HG03457 (cell line): ENCODE data around the gene GJC2.
"Not testable (repeated sequence)": the region's sequence is repeated elsewhere in the genome, so short reads cannot be mapped to it uniquely, and the experiment has no call there.

Experiments used
- ATAC-seq: cut with Tn5 transposase; IDR thresholded peaks from one replicate; pipeline ENCODE4 v1.9.1; 2021; ENCODE audit warnings: moderate number of reproducible peaks; ENCODE audit not compliant: unreplicated experiment

GJC2 gene

GRCh38 chr1:228149406-228150119 is at the start of gene GJC2:
TSS of gene GJC2 (plus strand) at chr1:228149930. CDS start at chr1:228157759, 7,829 bp downstream.
- no peak for ATAC-seq

- ATAC-seq = no peak
These were observed 48.7 kb upstream of the GJC2 start for GRCh38 chr1:228100822-228101613.

GRCh38 chr1:228101614-228101993 is 48.1 kb upstream of the GJC2 start:
- ATAC-seq = no peak

DNA sequence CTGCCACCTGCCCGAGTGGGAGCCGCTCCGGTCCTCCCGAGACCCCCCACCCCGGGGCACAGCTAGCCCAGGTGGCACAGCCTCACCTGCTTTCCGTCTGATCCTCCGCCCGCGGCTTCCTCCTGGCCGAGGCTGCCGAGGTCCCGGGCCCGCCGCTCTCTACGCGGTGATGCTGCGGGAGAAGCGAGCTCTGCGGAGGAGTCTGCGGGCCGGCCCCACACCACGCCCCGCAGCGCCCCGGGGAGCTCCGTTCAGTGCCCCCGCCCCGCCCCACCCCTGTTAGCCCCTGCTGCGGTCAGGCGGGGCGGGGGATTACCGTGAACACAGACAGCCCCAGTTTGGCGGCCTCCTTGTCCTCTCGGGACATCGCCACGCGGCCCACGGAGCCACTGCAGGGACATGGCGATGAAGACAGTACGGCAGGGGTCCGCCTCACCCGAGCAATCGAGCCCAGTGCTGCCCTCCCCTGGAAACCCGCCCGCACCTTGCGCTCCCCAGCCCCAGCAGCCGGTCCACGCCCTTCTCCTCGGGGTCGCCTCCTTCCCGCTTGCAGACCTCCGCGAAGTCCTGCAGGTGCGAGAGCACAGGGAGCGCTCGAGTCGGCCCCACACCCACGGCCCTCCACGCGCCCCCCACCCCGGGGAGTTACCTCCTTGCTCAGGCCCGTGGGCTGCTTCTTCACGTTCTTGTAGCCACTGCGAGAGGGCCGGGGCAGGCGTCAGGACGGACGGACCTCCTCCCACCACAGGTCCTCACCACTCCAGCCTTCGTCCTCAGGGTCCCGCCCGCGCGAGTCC is 47.5 kb upstream of the GJC2 start:
- no peak for ATAC-seq

DNA sequence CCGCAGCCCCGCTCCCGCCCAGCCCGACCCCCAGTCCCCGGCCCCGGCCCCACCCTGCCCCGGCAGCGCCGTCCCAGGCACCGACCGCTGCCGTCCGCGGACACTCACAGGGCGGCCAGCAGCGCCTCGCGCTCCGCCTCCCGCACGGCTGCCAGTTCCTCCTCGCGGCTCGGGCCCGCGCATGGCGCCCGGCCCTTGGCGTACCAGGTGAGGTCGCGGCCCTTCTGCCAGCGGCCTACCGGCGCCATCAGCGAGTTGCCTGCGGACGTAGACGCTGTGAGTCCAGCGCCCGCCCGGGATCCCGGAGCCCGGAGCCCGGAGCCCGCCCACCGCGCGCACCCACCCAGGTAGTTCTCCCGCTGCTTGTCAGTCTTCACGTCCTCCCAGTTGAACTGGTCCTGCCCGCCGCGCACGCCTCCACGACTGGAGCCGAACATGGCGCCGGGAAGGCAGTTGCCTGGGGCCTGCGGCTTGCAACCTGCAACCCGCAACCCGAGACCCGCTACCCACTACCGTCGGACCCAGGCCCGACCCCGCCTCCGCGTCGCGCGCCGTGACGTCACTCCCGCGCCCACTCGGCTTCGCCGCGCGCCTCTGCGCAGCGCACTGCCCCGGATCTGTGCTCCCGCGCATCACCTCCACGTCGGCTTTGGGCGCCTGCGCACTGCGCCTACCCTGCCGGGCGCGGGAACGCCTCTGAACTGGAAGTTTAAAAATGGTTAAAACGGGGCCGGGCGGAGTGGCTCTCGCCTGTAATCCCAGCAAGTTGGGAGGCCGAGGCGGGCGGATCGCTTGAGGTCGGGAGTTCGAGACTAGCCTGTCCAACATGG is 46.7 kb upstream of the GJC2 start, which contains the start of gene C1orf35:
Gene C1orf35 (minus strand): TSS at position 535 of the 830 bp plus-strand sequence. CDS start 98 bp downstream, at position 437.
- peak; percentile 54 for ATAC-seq

DNA sequence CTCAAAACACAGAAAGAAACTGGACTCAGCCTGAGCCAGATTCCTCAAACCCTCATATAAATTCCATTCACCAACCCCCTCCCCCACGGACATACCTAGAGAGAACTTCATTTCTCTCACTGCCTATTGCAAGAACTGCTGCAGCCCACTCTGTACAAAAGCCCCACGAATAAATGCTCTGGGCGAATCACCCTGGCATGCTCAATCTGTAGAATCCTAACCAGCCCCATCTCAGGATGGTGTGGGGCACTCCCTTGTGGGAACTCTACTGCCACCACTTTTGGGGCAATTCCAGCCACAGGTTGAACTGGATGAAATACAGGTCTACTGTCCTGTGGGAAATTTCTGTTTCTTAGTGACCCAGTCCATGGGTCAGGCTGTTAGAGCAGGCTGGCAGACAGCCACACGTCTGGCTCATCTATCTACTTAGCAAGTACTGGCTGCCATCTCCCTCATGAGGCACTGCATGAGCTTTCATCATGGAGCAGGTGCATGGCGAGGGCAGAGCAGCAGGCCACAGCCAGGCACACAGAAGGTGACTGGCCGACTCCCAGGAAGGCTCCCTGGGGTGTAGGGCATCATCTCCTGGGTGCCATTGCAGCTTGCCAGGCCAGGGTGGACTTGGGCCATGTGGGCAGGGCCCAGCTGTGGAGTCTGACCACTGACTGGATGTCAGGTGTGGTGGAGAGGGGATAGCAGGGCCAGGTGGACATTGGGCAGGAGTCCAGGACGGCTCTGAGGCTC is 45.0 kb upstream of the GJC2 start:
- ATAC-seq = no peak

GRCh38 chr1:228105270-228105995 is 44.3 kb upstream of the GJC2 start:
- ATAC-seq = no peak

GRCh38 chr1:228105996-228106799 is 43.5 kb upstream of the GJC2 start:
- no peak for ATAC-seq

GRCh38 chr1:228106800-228107054 is 43.0 kb upstream of the GJC2 start:
- ATAC-seq = no peak

DNA sequence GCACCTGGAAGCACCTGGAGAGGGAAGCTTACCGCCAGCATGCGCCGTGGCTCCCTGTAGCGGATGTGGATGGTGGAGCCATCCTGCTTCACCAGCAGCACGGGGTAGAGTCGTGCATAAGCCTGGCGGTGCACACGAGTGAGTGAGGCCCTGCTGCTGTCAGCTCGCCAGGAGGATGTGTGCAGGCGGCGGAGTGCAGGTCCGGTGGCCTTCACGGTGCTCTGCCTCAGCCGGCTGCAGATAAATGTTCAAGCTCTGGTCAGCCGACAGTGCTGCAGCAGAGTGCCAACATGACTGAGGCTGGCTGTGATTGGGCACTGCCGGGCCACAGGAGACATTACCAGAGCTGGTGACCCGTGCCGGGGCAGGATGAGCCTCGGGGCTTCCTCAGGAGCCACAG is 42.1 kb upstream of the GJC2 start:
- ATAC-seq = no peak

- no peak for ATAC-seq
These were observed 41.6 kb upstream of the GJC2 start for GRCh38 chr1:228108055-228108690.

GRCh38 chr1:228108742-228109072 is 41.0 kb upstream of the GJC2 start:
- no peak for ATAC-seq

DNA sequence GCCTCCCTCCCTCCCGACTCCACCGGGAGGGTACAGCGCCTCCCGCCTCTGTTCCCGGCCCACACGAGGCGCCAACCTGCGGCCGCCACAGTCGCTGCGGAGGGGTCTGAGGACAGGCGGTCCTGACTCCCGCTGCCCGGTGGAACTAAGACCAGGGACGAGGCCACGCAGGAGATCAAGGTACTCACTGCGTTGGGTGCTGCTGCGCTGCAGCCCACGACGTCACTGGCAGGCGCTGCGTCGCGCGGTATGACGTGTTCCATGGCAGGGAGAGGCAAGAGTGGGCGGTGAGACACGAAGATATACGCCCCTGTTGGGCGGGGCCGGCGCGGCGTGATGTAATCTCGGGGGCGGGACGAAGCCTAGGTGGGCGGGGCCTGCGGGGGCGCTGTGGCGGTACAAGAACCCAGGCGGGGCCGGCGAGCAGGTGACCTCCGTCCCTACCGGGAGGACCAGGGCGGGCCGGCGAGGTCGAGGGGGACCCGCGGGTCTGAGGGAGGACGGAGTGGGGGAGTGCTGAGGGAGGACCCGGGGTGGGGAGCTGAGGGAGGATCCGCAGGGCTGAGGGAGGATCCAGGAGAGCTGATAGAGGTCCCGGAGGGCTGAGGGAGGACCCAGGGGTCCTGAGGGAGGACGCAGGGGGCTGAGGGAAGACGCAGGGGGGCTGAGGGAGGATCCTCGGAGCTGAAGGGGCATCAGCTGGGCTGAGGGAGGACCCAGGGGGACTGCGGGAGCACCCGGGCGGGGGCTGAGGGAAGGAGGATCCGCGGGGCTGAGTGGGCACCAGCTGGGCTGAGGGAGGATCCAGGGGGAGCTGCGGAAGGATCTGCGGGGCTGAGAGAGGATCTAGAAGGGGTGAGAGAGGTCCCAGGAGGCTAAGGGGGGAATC is 40.4 kb upstream of the GJC2 start, which contains the start of gene MRPL55:
Gene MRPL55 (minus strand): TSS at position 227 of the 889 bp plus-strand sequence. CDS start 1,039 bp downstream, outside the sequence.
- ATAC-seq = peak; percentile 77

DNA sequence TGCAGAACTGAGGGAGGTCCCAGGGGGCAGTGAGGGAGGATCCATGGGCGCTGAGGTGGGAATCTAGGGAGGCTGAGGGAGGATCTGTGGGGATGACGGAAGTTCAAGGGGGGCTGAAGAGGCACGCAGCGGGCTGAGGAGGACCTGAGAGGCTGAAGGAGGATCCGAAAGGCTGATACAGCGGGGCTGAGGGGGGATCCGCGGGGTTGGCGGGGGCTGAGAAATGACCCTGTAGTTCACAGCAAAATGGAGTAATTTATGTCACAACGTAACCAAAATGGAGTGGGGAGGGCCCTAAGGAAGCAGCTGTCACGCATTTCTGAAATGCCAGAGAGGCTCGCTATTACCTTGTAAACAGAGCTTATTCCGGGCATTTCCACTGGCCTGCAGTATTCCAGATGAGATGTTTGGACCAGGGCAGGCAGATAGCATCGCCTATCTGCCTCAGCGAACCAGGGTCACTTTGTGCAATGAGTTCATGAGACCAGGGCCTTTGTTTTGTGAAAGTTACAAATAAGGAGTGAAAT is 39.7 kb upstream of the GJC2 start:
- ATAC-seq = no peak

DNA sequence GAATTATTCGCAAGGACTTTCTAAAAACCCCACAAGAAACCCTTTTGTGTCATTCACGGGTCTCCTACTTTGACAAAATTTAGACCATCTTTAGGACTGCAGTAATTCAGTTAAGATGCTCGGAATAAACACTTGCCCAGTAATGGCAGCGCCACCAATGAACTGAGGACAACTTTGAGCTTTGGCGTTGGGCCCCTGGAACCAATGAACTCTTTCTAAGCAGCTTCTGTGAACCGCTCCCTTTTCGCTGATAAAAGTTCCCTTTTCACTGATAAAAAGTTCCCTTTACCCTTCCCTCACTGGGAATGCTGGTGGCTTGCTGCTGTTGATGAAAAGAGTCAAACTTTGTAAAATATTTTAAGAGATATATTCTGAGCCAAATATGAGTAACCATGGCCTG is 39.2 kb upstream of the GJC2 start:
- ATAC-seq = no peak

- ATAC-seq = not testable (repeated sequence)
These were observed 38.4 kb upstream of the GJC2 start for GRCh38 chr1:228111315-228111714.

GRCh38 chr1:228112167-228112566 is 37.6 kb upstream of the GJC2 start:
- no peak for ATAC-seq
